A549 (cell line): ENCODE data around the gene HOXB7. TPM values are rescaled to one million over a fixed set of nuclear protein-coding genes. Genes with fewer than 3 reads are reported as not detected.

ENCODE experiments used
- ATAC-seq, 2 experiments: fragments of 200-7000 bp in 1 of 2; fragments of >200 bp in 1 of 2; cut with Nextera tagmentation in 1 of 2; cut with Tn5 transposase in 1 of 2; 3 replicates each; pipeline versions ENCODE4 v1.8.0 to v1.9.1; 2018 to 2020; ENCODE audit warnings: mild to moderate bottlenecking in 1 of 2, moderate library complexity in 1 of 2
- CTCF ChIA-PET: fragments of 300-600 bp; sonication (Branson Sonifier 250); formaldehyde crosslinking; extraction: SDS; loops from one replicate; lab custom pipeline; 2021; ENCODE audit warnings: antibody characterized with exemption, inconsistent platforms; lab: Yijun Ruan, JAX
- POLR2A ChIA-PET: fragments of 350-600 bp; formaldehyde crosslinking; extraction: SDS; loops from one replicate; lab custom pipeline; 2021; ENCODE audit warnings: antibody characterized with exemption, inconsistent platforms; lab: Yijun Ruan, JAX
- DNase-seq, 2 experiments: peaks; one replicate each; pipeline versions ENCODE4 v3.0.0 to v3.0.0-alpha.2; 2011 to 2016; ENCODE audit warnings: low read depth in 1 of 2, low spot score in 1 of 2
- FAIRE-seq: peaks from 2 replicates; lab custom pipeline; 2011; peaks lifted over from hg19 to GRCh38; lab: Jason Lieb, UNC
- H3K27ac ChIP-seq, 2 experiments: fragments of >200 bp; sonication (Bioruptor Twin); formaldehyde crosslinking; 3 replicates each; pipeline ENCODE4 v1.5.1; 2016 to 2017
- H3K4me1 ChIP-seq: fragments of >200 bp; sonication (Bioruptor Twin); formaldehyde crosslinking; 3 replicates; pipeline ENCODE4 v1.6.1; 2016
- H3K4me2 ChIP-seq: fragments of >200 bp; sonication (Bioruptor Twin); formaldehyde crosslinking; 3 replicates; pipeline ENCODE4 v1.6.1; 2016
- H3K4me3 ChIP-seq: fragments of >200 bp; sonication (Bioruptor Twin); formaldehyde crosslinking; 3 replicates; pipeline ENCODE4 v1.5.1; 2016
- H3K9me3 ChIP-seq: fragments of >200 bp; sonication (Bioruptor Twin); formaldehyde crosslinking; 3 replicates; pipeline ENCODE4 v1.6.1; 2016
- BHLHE40 ChIP-seq: IDR thresholded peaks from 2 replicates; pipeline ENCODE4 v1.6.1; 2012; ENCODE audit warnings: low read depth, low read length, inconsistent platforms
- CEBPB ChIP-seq, 2 experiments: fragments of >200 bp in 1 of 2; sonication (Bioruptor Twin) in 1 of 2; formaldehyde crosslinking in 1 of 2; IDR thresholded peaks; 2 replicates each; pipeline ENCODE4 v1.6.1; 2012 to 2016
- EP300 ChIP-seq, 2 experiments: fragments of >200 bp; sonication (Bioruptor Twin); formaldehyde crosslinking; IDR thresholded peaks; 2 replicates in 1 of 2; 3 replicates in 1 of 2; pipeline ENCODE4 v1.6.1; 2016 to 2017
- ESRRA ChIP-seq: fragments of 150-350 bp; IDR thresholded peaks from 2 replicates; pipeline ENCODE4 v1.6.1; 2014; ENCODE audit warnings: mild to moderate bottlenecking, low read length, borderline replicate concordance
- GATA3 ChIP-seq: IDR thresholded peaks from 2 replicates; pipeline ENCODE4 v1.6.1; 2012; ENCODE audit warnings: borderline replicate concordance
- HEYL ChIP-seq: fragments of 250-450 bp; sonication (Bioruptor Pico); IDR thresholded peaks from 2 replicates; pipeline ENCODE4 v1.8.0; 2021; ENCODE audit warnings: mild to moderate bottlenecking, moderate library complexity
- HOXB5 ChIP-seq: fragments of 250-450 bp; sonication (Bioruptor Pico); IDR thresholded peaks from 2 replicates; pipeline ENCODE4 v1.5.0; 2020; ENCODE audit warnings: mild to moderate bottlenecking, moderate library complexity
- JUN ChIP-seq, 2 experiments: fragments of >200 bp; sonication (Bioruptor Twin); formaldehyde crosslinking; IDR thresholded peaks; 2 replicates in 1 of 2; 3 replicates in 1 of 2; pipeline ENCODE4 v1.6.1; 2016 to 2017
- JUNB ChIP-seq: fragments of >200 bp; sonication (Bioruptor Twin); formaldehyde crosslinking; IDR thresholded peaks from 2 replicates; pipeline ENCODE4 v1.6.1; 2016
- MAFK ChIP-seq: fragments of 450-650 bp; IDR thresholded peaks from 2 replicates; pipeline ENCODE4 v1.6.1; 2014; ENCODE audit not compliant: partially characterized antibody
- MAZ ChIP-seq: fragments of 150-350 bp; IDR thresholded peaks from 2 replicates; pipeline ENCODE4 v1.6.1; 2014; ENCODE audit warnings: antibody characterized with exemption, low read depth, low read length, borderline replicate concordance
- NFE2L2 ChIP-seq: fragments of 150-350 bp; conservative IDR thresholded peaks from 2 replicates; pipeline ENCODE4 v1.6.1; 2014; ENCODE audit warnings: low read length
- PHF8 ChIP-seq: fragments of 200-600 bp; sonication (generic); IDR thresholded peaks from 2 replicates; pipeline ENCODE4 v1.6.1; 2016; ENCODE audit warnings: low read depth, mild to moderate bottlenecking, antibody characterized with exemption, moderate library complexity, borderline replicate concordance
- POLR2A ChIP-seq: IDR thresholded peaks from 2 replicates; pipeline ENCODE4 v1.6.1; 2012; ENCODE audit warnings: mild to moderate bottlenecking, low read length
- RNF2 ChIP-seq: fragments of 200-600 bp; sonication (generic); IDR thresholded peaks from 2 replicates; pipeline ENCODE4 v1.6.1; 2016; ENCODE audit warnings: low read depth, mild to moderate bottlenecking, antibody characterized with exemption, moderate library complexity, borderline replicate concordance
- SREBF2 ChIP-seq: fragments of 450-650 bp; IDR thresholded peaks from 2 replicates; pipeline ENCODE4 v1.6.1; 2014; ENCODE audit warnings: mild to moderate bottlenecking, moderate library complexity
- TFCP2L1 ChIP-seq: fragments of 250-450 bp; sonication (Bioruptor Pico); IDR thresholded peaks from 2 replicates; pipeline ENCODE4 v1.5.0; 2021; ENCODE audit warnings: mild to moderate bottlenecking
- TP53 ChIP-seq: fragments of 250-450 bp; sonication (Bioruptor Pico); IDR thresholded peaks from 2 replicates; pipeline ENCODE4 v1.5.0; 2021; ENCODE audit warnings: mild to moderate bottlenecking, moderate library complexity
- ZFP36 ChIP-seq: fragments of 450-650 bp; IDR thresholded peaks from 2 replicates; pipeline ENCODE4 v1.6.1; 2014; ENCODE audit warnings: borderline replicate concordance; ENCODE audit not compliant: partially characterized antibody
- ZNF302 ChIP-seq: fragments of 250-450 bp; sonication (Bioruptor Pico); IDR thresholded peaks from 2 replicates; pipeline ENCODE4 v1.9.0; 2021; ENCODE audit warnings: inconsistent platforms, mild to moderate bottlenecking, moderate library complexity
- ZSCAN20 ChIP-seq: fragments of 250-450 bp; sonication (Bioruptor Pico); IDR thresholded peaks from 2 replicates; pipeline ENCODE4 v1.8.0; 2022; ENCODE audit warnings: mild to moderate bottlenecking, moderate library complexity
- WGBS: methylation state at CpG from one replicate; pipeline ENCODE4 v1.1.6; 2017; ENCODE audit errors: missing lambda C conversion rate; 5-methylcytosine and 5-hydroxymethylcytosine counted together
- polyA plus RNA-seq, 4 experiments: library from polyadenylated mRNA; depleted of rRNA in 3 of 4; stranded (reverse); fragments of >200 nt; fragmentation: RNase III in 1 of 4; extraction: RNeasy Plus Mini Kit Qiagen cat#74134 plus additional on column Dnase treatment in 1 of 4; gene quantifications; 2 replicates in 3 of 4; 3 replicates in 1 of 4; pipeline ENCODE4 v1.2.3, GENCODE V29; 2011 to 2017
- TF ChIP-seq, protein P1 (sequence below): fragments of 450-650 bp; IDR thresholded peaks from 2 replicates; pipeline ENCODE4 v1.6.1; 2014; ENCODE audit warnings: antibody characterized with exemption
- TF ChIP-seq, protein P2 (sequence below): IDR thresholded peaks from 2 replicates; pipeline ENCODE4 v1.6.1; 2012; ENCODE audit warnings: low read depth, borderline replicate concordance
- TF ChIP-seq, protein P3 (sequence below): IDR thresholded peaks from 2 replicates; pipeline ENCODE4 v1.6.1; 2012
- TF ChIP-seq, protein P4 (sequence below): fragments of >200 bp; sonication (Bioruptor Twin); formaldehyde crosslinking; IDR thresholded peaks from 3 replicates; pipeline ENCODE4 v1.6.1; 2016

HOXB7 gene
- polyA plus RNA-seq, 2 of the 4 experiments (the other 2 are of a cell fraction), result 22.3 to 32.3 TPM

DNA sequence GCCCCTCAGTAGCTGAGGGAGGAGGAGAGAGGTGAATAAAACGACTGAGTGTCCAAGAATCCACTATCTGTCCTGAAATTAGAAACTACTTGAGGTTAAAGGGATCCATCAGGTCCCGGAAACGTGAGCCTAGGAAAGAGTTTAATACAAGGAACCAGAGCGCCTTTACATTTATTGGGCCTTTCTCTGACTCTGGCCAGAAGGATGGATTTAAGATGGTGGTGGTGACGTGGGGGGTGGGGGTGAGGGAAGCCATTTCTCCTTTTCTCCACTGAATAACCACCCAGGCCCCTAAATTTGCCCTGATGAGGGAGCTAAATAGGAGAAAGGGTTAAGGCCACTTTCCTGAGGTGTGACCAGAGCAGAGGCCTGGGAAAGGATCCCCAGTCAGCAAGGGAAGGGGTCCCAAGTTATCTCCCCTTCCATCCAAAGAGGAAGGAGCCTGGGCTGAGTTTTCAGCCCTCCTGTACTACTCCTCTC, 16.3 kb upstream of the HOXB7 start:
- TF ChIP-seq TP53 (CRISPR knock-in tag) (no peak), NFE2L2 (no peak), EP300 (IDR thresholded peaks at IDR 0.05) (no peak), BHLHE40 (no peak), TFCP2L1 (CRISPR knock-in tag) (no peak), MAFK (no peak), MAZ (no peak), ZFP36 (no peak), ZNF302 (CRISPR knock-in tag) (no peak), HOXB5 (CRISPR knock-in tag) (no peak), ZSCAN20 (CRISPR knock-in tag) (no peak), JUNB (no peak), SREBF2 (no peak)
- TF ChIP-seq, protein P1, sequence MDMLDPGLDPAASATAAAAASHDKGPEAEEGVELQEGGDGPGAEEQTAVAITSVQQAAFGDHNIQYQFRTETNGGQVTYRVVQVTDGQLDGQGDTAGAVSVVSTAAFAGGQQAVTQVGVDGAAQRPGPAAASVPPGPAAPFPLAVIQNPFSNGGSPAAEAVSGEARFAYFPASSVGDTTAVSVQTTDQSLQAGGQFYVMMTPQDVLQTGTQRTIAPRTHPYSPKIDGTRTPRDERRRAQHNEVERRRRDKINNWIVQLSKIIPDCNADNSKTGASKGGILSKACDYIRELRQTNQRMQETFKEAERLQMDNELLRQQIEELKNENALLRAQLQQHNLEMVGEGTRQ, result no peak
- TF ChIP-seq, protein P2, sequence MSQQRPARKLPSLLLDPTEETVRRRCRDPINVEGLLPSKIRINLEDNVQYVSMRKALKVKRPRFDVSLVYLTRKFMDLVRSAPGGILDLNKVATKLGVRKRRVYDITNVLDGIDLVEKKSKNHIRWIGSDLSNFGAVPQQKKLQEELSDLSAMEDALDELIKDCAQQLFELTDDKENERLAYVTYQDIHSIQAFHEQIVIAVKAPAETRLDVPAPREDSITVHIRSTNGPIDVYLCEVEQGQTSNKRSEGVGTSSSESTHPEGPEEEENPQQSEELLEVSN, result no peak
- TF ChIP-seq, all 56 proteins: peak for 0
- WGBS, result 63% methylated on average over 5 of the region's 5 CpGs
- ATAC-seq, result no peak
- no peak for FAIRE-seq
- ChIA-PET CTCF (interaction anchor here (0.7 to 5.8 kb wide), 9 partner anchors 9 to 602 kb away, joined by 3 to 118 read pairs (median 5); no protein-coding TSS in a partner anchor), POLR2A (interaction anchor here (0.6 to 2.9 kb wide), 6 partner anchors 9 to 17 kb away, joined by 3 to 45 read pairs (median 6); partner anchors contain the start of gene HOXB8)
- DNase-seq, result no peak
- H3K4me3 ChIP-seq, result peak overlapping the region; percentile 72
- peak overlapping the region; percentile 89 to 95 for H3K27ac ChIP-seq
- H3K4me2 ChIP-seq, result peak overlapping the region; percentile 92
- H3K9me3 ChIP-seq, result no peaks in the 10 kb centered on the region
- H3K4me1 ChIP-seq, result peaks cover 23% of the 10 kb centered on the region; the same call in 2 of the 3 replicates

DNA sequence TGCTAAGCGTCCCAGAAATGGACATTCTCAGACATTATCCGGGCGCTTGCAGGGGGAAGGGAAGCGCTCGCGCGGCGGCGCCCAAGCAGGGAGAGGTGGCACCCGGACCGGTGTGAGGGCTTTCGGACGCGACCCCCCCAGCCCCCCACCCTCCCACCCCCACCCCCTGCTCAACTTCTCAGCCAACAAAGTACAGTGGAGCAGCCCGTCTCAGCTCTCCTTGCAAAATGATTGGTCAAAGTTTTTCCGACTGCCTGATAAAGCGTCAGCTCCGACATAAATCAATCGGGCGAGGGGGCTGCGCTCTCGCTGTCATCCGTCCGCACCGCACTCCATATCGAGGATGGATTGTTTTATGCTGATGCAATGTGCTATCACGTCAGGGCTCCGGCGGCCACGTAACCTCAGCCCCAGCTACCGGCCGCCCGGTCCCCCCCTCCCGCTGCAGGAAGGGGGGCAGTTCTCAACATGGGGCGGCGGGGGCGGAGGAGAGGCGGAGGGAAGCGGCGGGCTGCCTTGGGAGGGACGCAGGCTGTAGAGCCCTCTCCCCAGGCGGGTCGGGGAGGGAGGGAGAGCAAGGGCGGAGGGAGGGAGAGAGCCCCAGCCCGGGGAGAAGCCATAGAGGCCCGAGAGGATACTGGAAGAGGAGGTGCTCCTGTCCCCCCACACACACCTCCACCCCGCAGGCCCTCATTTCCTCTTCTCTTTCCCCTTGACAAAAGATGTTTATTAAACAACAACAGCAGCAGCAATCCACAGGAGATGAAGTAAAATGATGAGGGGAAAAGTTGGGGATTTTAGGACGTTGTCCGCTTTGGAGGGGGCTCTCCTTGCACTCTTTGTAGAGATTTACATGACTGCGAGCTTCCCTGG, 15.7 kb upstream of the HOXB7 start, which contains the start of gene HOXB9:
TSS of gene HOXB9 (minus strand) at position 114 of the 873 bp plus-strand sequence. CDS start at position 25, 89 bp downstream.
- peak; percentile 49 to 69; a peak in 3 of 4 replicates for TF ChIP-seq CEBPB (IDR thresholded peaks at IDR 0.05)
- no peak for TF ChIP-seq ESRRA
- TF ChIP-seq EP300 (IDR thresholded peaks at IDR 0.05), result no peak
- TF ChIP-seq, protein P3, sequence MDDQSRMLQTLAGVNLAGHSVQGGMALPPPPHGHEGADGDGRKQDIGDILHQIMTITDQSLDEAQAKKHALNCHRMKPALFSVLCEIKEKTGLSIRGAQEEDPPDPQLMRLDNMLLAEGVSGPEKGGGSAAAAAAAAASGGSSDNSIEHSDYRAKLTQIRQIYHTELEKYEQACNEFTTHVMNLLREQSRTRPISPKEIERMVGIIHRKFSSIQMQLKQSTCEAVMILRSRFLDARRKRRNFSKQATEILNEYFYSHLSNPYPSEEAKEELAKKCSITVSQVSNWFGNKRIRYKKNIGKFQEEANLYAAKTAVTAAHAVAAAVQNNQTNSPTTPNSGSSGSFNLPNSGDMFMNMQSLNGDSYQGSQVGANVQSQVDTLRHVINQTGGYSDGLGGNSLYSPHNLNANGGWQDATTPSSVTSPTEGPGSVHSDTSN, result 0 out of 2 replicates have a peak, but pooled peaks have one; percentile 56
- 0 out of 2 replicates have a peak, but pooled peaks have one; percentile 12 for TF ChIP-seq RNF2
- TF ChIP-seq MAZ, result peak; percentile 69; the same call in 1 of the 2 replicates
- TF ChIP-seq JUN (IDR thresholded peaks at IDR 0.05), result peak in 1 of 2 experiments; percentile 70; a peak in 3 of 5 replicates
- TF ChIP-seq GATA3, result 0 out of 2 replicates have a peak, but pooled peaks have one; percentile 19
- TF ChIP-seq HEYL (CRISPR knock-in tag), result no peak
- peak; percentile 47; the same call in 1 of the 2 replicates for TF ChIP-seq HOXB5 (CRISPR knock-in tag)
- TF ChIP-seq, protein P4, sequence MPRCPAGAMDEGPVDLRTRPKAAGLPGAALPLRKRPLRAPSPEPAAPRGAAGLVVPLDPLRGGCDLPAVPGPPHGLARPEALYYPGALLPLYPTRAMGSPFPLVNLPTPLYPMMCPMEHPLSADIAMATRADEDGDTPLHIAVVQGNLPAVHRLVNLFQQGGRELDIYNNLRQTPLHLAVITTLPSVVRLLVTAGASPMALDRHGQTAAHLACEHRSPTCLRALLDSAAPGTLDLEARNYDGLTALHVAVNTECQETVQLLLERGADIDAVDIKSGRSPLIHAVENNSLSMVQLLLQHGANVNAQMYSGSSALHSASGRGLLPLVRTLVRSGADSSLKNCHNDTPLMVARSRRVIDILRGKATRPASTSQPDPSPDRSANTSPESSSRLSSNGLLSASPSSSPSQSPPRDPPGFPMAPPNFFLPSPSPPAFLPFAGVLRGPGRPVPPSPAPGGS, result peak; percentile 76; the same call in 2 of the 3 replicates
- TF ChIP-seq MAFK, result peak; percentile 77
- peak; percentile 41 for TF ChIP-seq POLR2A
- peak; percentile 18; the same call in 1 of the 2 replicates for TF ChIP-seq PHF8
- TF ChIP-seq, all 56 proteins: peak for 11
- WGBS, result 9% methylated on average over 29 of the region's 50 CpGs
- Histone ChIP-seq H3K4me1 (peaks cover 19% of the 10 kb centered on the region; the same call in 2 of the 3 replicates), H3K4me3 (peak within 1 kb of the TSS; percentile 72), H3K4me2 (peak within 1 kb of the TSS; percentile 92), H3K27ac (peak within 1 kb of the TSS; percentile 89 to 95), H3K9me3 (no peaks in the 10 kb centered on the region)
- ChIA-PET CTCF (interaction anchor here (0.8 to 9.7 kb wide), 16 partner anchors 8 to 601 kb away, joined by 3 to 118 read pairs (median 5); partner anchors contain the start of gene HOXB8), POLR2A (interaction anchor here (0.6 to 2.9 kb wide), 11 partner anchors 10 to 578 kb away, joined by 3 to 45 read pairs (median 5); partner anchors contain the start of genes HOXB8 and NFE2L1)
- FAIRE-seq (no peak), DNase-seq (peak; percentile 86), ATAC-seq (peak; percentile 69)
